K562 (cell line): ENCODE measurements around the gene PRPF8. TPM values are rescaled to one million over a fixed set of nuclear protein-coding genes. Genes with fewer than 3 reads are reported as not detected.

Source experiments
- ATAC-seq: fragments of 200-7000 bp; cut with Tn5 transposase; 3 replicates; pipeline ENCODE4 v1.9.1; 2020; ENCODE audit warnings: moderate library complexity
- BruUV-seq: library from RNA; stranded (reverse); fragments of 400-500 nt; replicated peaks from 2 replicates; lab custom pipeline; 2021; lab: Mats Ljungman, UMichigan
- CTCF ChIA-PET: fragments of 300-600 bp; formaldehyde crosslinking; extraction: SDS; loops from one replicate; lab custom pipeline; 2021; ENCODE audit warnings: low intra/inter-chr PET ratio; lab: Yijun Ruan, JAX
- POLR2A ChIA-PET: fragments of 300-600, 350-650 bp; sonication (Branson Sonifier 250); formaldehyde crosslinking; extraction: SDS; loops from one replicate; lab custom pipeline; 2021; ENCODE audit warnings: antibody characterized with exemption, inconsistent platforms; lab: Yijun Ruan, JAX
- DNase-seq, 4 experiments: peaks; one replicate each; pipeline versions ENCODE4 v3.0.0 to v3.0.0-alpha.2; 2011 to 2018; ENCODE audit warnings: low spot score in 3 of 4, mixed read lengths in 3 of 4; ENCODE audit errors: extremely low read depth in 1 of 4
- FAIRE-seq: peaks from 2 replicates; lab custom pipeline; 2011; peaks lifted over from hg19 to GRCh38; lab: Jason Lieb, UNC
- H2AFZ ChIP-seq: 2 replicates; pipeline ENCODE4 v1.6.0; 2011; ENCODE audit warnings: low read depth, low read length, control low read depth, inconsistent platforms
- H3K27ac ChIP-seq: fragments of 200-600 bp; 3 replicates; pipeline ENCODE4 v1.8.0; 2011; ENCODE audit warnings: low read depth, mild to moderate bottlenecking, control low read depth, inconsistent platforms, low read length, moderate library complexity, mixed read lengths; ENCODE audit errors: extremely low read depth
- H3K27me3 ChIP-seq, 2 experiments: fragments of 300-600 bp in 1 of 2; 2 replicates in 1 of 2; 3 replicates in 1 of 2; pipeline versions ENCODE4 v1.6.0 to v1.8.0; 2011; ENCODE audit warnings: inconsistent platforms in 2 of 2, low read length in 2 of 2, mild to moderate bottlenecking in 1 of 2, mixed read lengths in 1 of 2, moderate library complexity in 1 of 2; ENCODE audit not compliant: control insufficient read depth in 2 of 2, insufficient read depth in 2 of 2
- H3K36me3 ChIP-seq: fragments of 300-600 bp; 3 replicates; pipeline ENCODE4 v1.8.0; 2011; ENCODE audit warnings: mild to moderate bottlenecking, low read length, inconsistent platforms; ENCODE audit not compliant: control insufficient read depth, insufficient read depth
- H3K4me1 ChIP-seq, 2 experiments: fragments of 200-600 bp in 1 of 2; replicated peaks in 1 of 2; 2 replicates in 1 of 2; 3 replicates in 1 of 2; pipeline versions ENCODE4 v1.5.1 to v1.8.0; 2011; ENCODE audit warnings: inconsistent platforms in 2 of 2, low read length in 2 of 2, mild to moderate bottlenecking in 1 of 2, mixed read lengths in 1 of 2, moderate library complexity in 1 of 2; ENCODE audit not compliant: control insufficient read depth in 2 of 2, insufficient read depth in 2 of 2
- H3K4me2 ChIP-seq: 2 replicates; pipeline ENCODE4 v1.6.1; 2011; ENCODE audit warnings: low read length, control low read depth, inconsistent platforms, mixed read lengths; ENCODE audit not compliant: insufficient read depth
- H3K4me3 ChIP-seq: fragments of 200-600 bp; sonication (generic), shearing (Covaris generic); 2 replicates; pipeline ENCODE4 v1.5.1; 2016; ENCODE audit warnings: control low read depth, inconsistent platforms
- H3K79me2 ChIP-seq: fragments of 200-600 bp; 3 replicates; pipeline ENCODE4 v1.8.0; 2011; ENCODE audit warnings: low read length, inconsistent platforms; ENCODE audit not compliant: control insufficient read depth, insufficient read depth
- H3K9ac ChIP-seq, 2 experiments: 2 replicates each; pipeline versions ENCODE4 v1.6.0 to v1.6.1; 2011; ENCODE audit warnings: low read depth in 2 of 2, low read length in 2 of 2, control low read depth in 1 of 2, inconsistent platforms in 1 of 2, mild to moderate bottlenecking in 1 of 2, mixed read lengths in 1 of 2; ENCODE audit not compliant: insufficient read depth in 1 of 2
- H3K9me1 ChIP-seq: one replicate; pipeline ENCODE4 v1.6.0; 2011; ENCODE audit warnings: inconsistent platforms, mild to moderate bottlenecking, low read length, moderate library complexity; ENCODE audit not compliant: control insufficient read depth, insufficient read depth
- H3K9me3 ChIP-seq: replicated peaks from 2 replicates; pipeline ENCODE4 v1.5.1; 2011; ENCODE audit warnings: low read depth, low read length, inconsistent platforms; ENCODE audit not compliant: control insufficient read depth, insufficient read depth
- H4K20me1 ChIP-seq: replicated peaks from 2 replicates; pipeline ENCODE4 v1.6.1; 2011; ENCODE audit warnings: low read length, inconsistent platforms, mixed read lengths; ENCODE audit not compliant: control insufficient read depth, insufficient read depth
- C11orf30 ChIP-seq: fragments of 450-650 bp; IDR thresholded peaks from 2 replicates; pipeline ENCODE4 v1.6.1; 2016; ENCODE audit warnings: low read depth, mild to moderate bottlenecking
- COPS2 ChIP-seq: fragments of 450-650 bp; conservative IDR thresholded peaks from 2 replicates; pipeline ENCODE4 v1.6.1; 2016; ENCODE audit warnings: mild to moderate bottlenecking, moderate library complexity
- CREB5 ChIP-seq: fragments of 250-450 bp; sonication (Bioruptor Pico); IDR thresholded peaks from 2 replicates; pipeline ENCODE4 v1.5.0; 2020; ENCODE audit warnings: mild to moderate bottlenecking
- CTCFL ChIP-seq: IDR thresholded peaks from 2 replicates; pipeline ENCODE4 v1.6.1; 2011; ENCODE audit warnings: borderline replicate concordance, low read depth, mild to moderate bottlenecking, moderate library complexity, low read length; ENCODE audit not compliant: insufficient read depth, poor library complexity, severe bottlenecking
- PCBP1 ChIP-seq: fragments of 200-400 bp; formaldehyde crosslinking; IDR thresholded peaks from 2 replicates; pipeline ENCODE4 v1.6.1; 2018; ENCODE audit warnings: mild to moderate bottlenecking, low read depth, low read length; ENCODE audit not compliant: poor library complexity, severe bottlenecking
- POLR3G ChIP-seq: IDR thresholded peaks from 2 replicates; pipeline ENCODE4 v1.6.1; 2011; ENCODE audit not compliant: insufficient read length, insufficient replicate concordance; ENCODE audit errors: extremely low read depth
- SMC3 ChIP-seq: conservative IDR thresholded peaks from 2 replicates; pipeline ENCODE4 v1.6.1; 2011; ENCODE audit warnings: low read depth, low read length, improper control_type of control experiment; ENCODE audit not compliant: insufficient read depth
- SUPT5H ChIP-seq: fragments of 450-650 bp; IDR thresholded peaks from 2 replicates; pipeline ENCODE4 v1.6.1; 2016
- TCF3 ChIP-seq: sonication (generic); formaldehyde crosslinking; IDR thresholded peaks from 2 replicates; pipeline ENCODE4 v1.4.0; 2020; ENCODE audit warnings: mild to moderate bottlenecking, missing genetic modification reagents
- ZNF253 ChIP-seq: fragments of 250-450 bp; sonication (Bioruptor Pico); conservative IDR thresholded peaks from 2 replicates; pipeline ENCODE4 v1.6.1; 2021; ENCODE audit warnings: mild to moderate bottlenecking
- ZNF384 ChIP-seq: IDR thresholded peaks from 2 replicates; pipeline ENCODE4 v1.6.1; 2012; ENCODE audit warnings: low read depth, low read length, improper control_type of control experiment
- ZNF609 ChIP-seq: sonication (generic); formaldehyde crosslinking; IDR thresholded peaks from 2 replicates; pipeline ENCODE4 v1.8.1; 2023; ENCODE audit warnings: missing genetic modification reagents, mild to moderate bottlenecking, borderline replicate concordance
- WGBS: fragments of 100-300 bp; shearing (Covaris generic); methylation state at CpG from one replicate; pipeline ENCODE4 v1.1.6; 2016; ENCODE audit warnings: low coverage, mixed read lengths; ENCODE audit not compliant: insufficient coverage; ENCODE audit errors: missing lambda C conversion rate; 5-methylcytosine and 5-hydroxymethylcytosine counted together
- in situ Hi-C: fragments of 300-500 bp; cut with MboI; formaldehyde crosslinking; loops from 4 replicates; pipeline ENCODE4 v1.15.0; 2018; ENCODE audit warnings: inconsistent platforms, mixed read lengths
- intact Hi-C: fragments of 100-400 bp; cut with micrococcal nuclease; formaldehyde crosslinking; loops from 2 replicates; pipeline ENCODE4 v1.14.2; 2022
- polyA plus RNA-seq, 8 experiments: library from polyadenylated mRNA; depleted of rRNA in 4 of 8; stranded (reverse) in 5 of 8; unstranded in 3 of 8; fragments of >200 nt; fragmentation: Nextera tagmentation in 2 of 8; fragmentation: Illumina TruSeq in 1 of 8; extraction: Ambion mirVana in 2 of 8; extraction: Trizol in 1 of 8; gene quantifications; 2 replicates each; pipeline versions ENCODE4 v1.2.1 to v1.2.3, GENCODE V29; 2011 to 2014; ENCODE audit warnings: inconsistent platforms in 1 of 8, missing spikeins in 1 of 8
- total RNA-seq, 7 experiments: library from RNA; depleted of rRNA in 6 of 7; stranded (reverse); fragments of >200 nt in 6 of 7; fragmentation: Illumina TruSeq in 2 of 7; extraction: Trizol in 2 of 7; gene quantifications; 2 replicates each; pipeline versions ENCODE4 v1.2.1 to v1.2.3, GENCODE V29; 2011 to 2021; ENCODE audit warnings: low replicate concordance in 1 of 7

Gene PRPF8
- total and polyA plus RNA-seq, 9 of the 15 experiments (the other 6 are each of a cell fraction or from before 2014, with no cell fraction given), result 64.3 to 294 (median 85.9) TPM

GRCh38 chr17:1648963-1649843 is 35.5 kb downstream of the PRPF8 start:
- no peak overlapping the region for H2AFZ ChIP-seq
- in situ Hi-C loops, result no loop called here
- CTCF ChIA-PET, result interaction anchor here (0.6 to 1.5 kb wide), 2 partner anchors 75 to 257 kb away, joined by 6 to 8 read pairs; no protein-coding TSS in a partner anchor
- peak; percentile 46 for TF ChIP-seq PCBP1
- no peak for TF ChIP-seq COPS2
- peak; percentile 79 for TF ChIP-seq SMC3
- TF ChIP-seq CTCFL, result peak; percentile 96
- no peak for TF ChIP-seq CREB5 (CRISPR knock-in tag)
- 0 out of 2 replicates have a peak, but pooled peaks have one; percentile 17 for TF ChIP-seq ZNF609
- peak; percentile 76 for TF ChIP-seq SUPT5H
- TF ChIP-seq ZNF384, result no peak
- no peak for TF ChIP-seq TCF3 (CRISPR knock-in tag)
- TF ChIP-seq ZNF253 (CRISPR knock-in tag), result no peak
- TF ChIP-seq C11orf30, result no peak
- TF ChIP-seq POLR3G, result no peak

More at GRCh38 chr17:1648963-1649843, 35.5 kb downstream of the PRPF8 start:
- under 1% methylated on average over 31 of the region's 100 CpGs for WGBS
- 0 out of 2 replicates have a peak, but pooled peaks cover 2% of the 10 kb centered on the region for H4K20me1 ChIP-seq
- H3K9me3 ChIP-seq, result no peaks in the 10 kb centered on the region
- H3K4me3 ChIP-seq, result peak overlapping the region; percentile 70
- intact Hi-C loops, result no loop called here
- ATAC-seq (peak; percentile 75), DNase-seq (peak; percentile 93 to 95 (median 94)), FAIRE-seq (peak; percentile 29)
- POLR2A ChIA-PET, result interaction anchor here (0.5 to 3.5 kb wide), 17 partner anchors 9 to 261 kb away, joined by 3 to 20 read pairs (median 3); partner anchors contain the start of gene INPP5K
- H3K9me1 ChIP-seq, result no peaks in the 10 kb centered on the region
- H3K9ac ChIP-seq, result peak overlapping the region; percentile 94 to 97
- no peaks in the 10 kb centered on the region for H3K27me3 ChIP-seq
- H3K79me2 ChIP-seq, result peaks cover 12% of the 10 kb centered on the region; the same call in 2 of the 3 replicates
- H3K27ac ChIP-seq, result peak overlapping the region; percentile 99
- H3K4me2 ChIP-seq, result peak overlapping the region; percentile 84; the same call in 1 of the 2 replicates
- H3K36me3 ChIP-seq, result peaks cover 61% of the 10 kb centered on the region
- peaks cover 21 to 59% of the 10 kb centered on the region in 2 experiments for H3K4me1 ChIP-seq
- TSS peak; percentile 88 for BruUV-seq
